Dermis blood vessel endothelial cell (primary cell): ENCODE results near the gene TIMM23. TPM values are rescaled to one million over a fixed set of nuclear protein-coding genes. Genes with fewer than 3 reads are reported as not detected.
"Not testable (repeated sequence)": the region's sequence is repeated elsewhere in the genome, so short reads cannot be mapped to it uniquely, and the experiment has no call there.

ENCODE experiments used
- DNase-seq: peaks from one replicate; pipeline ENCODE4 v3.0.0; 2010
- total RNA-seq: library from RNA; depleted of rRNA; stranded (reverse); fragments of >200 nt; gene quantifications from 2 replicates; pipeline ENCODE4 v1.2.3, GENCODE V29; 2014

Gene TIMM23, protein sequence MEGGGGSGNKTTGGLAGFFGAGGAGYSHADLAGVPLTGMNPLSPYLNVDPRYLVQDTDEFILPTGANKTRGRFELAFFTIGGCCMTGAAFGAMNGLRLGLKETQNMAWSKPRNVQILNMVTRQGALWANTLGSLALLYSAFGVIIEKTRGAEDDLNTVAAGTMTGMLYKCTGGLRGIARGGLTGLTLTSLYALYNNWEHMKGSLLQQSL
- 71.5 and 73.8 TPM in 2 replicates for total RNA-seq

DNA sequence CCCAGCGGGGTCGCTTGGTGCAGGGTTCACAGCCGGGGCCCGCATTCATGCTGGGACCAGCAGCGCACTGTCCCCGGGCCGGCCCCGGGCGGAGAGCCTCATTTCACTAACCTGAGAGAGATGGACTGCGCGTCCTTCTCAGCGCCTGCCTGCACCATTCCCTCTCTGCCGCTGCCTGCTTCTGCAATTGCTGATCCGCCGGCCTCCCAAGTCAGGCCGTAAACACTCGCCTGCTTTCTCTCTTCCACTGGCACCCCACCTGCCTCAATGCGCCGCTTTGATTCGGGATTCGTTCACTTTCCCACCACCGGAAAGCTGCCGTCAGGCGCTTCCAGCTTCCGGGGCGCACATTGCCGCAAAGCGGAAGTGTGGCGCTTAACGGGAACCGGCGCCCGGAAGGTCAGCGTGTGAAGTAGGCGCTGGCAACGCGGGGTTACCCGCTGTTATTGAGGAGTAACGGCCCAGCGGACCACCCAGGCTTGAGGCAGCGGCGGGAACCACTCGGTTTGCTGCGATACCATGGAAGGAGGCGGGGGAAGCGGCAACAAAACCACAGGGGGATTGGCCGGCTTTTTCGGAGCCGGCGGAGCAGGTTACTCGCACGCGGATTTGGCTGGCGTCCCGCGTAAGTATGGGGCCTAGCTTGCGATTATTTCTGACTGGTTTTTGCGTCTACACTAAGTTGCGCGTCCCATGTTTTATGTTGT, at the start of gene TIMM23:
Gene TIMM23, plus strand, starts transcription at position 384 of the 707 bp plus-strand sequence. Its CDS starts 136 bp downstream, at position 520.
- DNase-seq = peak; percentile 88

DNA sequence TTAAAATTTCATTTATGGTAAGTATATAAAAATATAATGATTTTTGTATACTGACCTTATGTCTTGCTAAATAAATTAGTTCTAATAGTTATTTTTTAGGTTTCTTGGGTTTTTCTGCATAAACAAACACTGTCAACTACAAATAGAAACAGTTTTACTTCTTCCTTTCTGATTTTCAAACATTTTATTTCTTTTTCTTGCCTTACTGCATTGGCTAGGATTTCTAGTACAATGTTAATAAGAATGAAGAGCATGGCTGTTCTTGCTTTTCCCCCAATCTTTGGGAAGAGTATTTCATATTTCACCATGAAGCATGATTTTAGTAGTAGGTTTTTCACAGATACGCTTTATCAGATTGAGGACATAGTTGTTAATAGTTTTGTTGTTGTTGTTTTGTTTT, 45.5 kb upstream of the TIMM23 start:
- DNase-seq = not testable (repeated sequence)

DNA sequence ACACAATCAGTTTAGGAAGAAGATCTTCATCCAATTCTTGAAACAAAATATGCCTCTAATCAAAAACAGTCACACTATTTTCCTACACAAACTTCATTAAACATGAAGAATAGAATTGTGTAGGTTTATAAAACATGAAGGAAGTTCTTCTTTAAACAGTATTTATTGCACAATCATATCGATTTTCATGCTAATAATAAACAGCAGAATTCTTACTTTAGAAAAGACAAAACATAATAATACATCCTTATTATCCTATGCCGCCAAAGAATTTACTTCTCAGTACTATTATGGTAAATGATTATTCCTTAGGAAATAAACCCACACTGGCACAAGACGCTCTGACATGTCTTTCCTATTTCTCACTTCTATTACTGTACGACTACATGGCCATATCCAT, 41.0 kb upstream of the TIMM23 start:
- DNase-seq = not testable (repeated sequence)

DNA sequence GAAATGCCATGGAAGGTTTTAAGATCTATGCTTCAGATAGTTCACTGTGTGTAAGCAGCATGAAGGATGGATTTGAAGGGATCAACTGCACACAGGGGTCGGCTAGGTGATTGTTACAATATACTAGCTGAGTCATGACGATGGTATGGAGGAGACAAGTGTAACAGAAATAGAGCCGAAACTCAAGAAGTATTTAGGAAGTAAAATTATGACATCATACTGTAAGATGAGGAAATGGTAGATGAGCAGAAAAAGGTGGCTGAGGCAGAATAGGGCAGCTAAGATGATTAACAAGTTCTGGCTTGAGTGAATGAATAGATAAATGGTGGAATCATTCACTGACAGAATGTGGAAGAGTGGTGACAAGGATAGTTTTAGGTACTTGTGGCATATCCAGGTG, 37.5 kb upstream of the TIMM23 start:
- not testable (repeated sequence) for DNase-seq

DNA sequence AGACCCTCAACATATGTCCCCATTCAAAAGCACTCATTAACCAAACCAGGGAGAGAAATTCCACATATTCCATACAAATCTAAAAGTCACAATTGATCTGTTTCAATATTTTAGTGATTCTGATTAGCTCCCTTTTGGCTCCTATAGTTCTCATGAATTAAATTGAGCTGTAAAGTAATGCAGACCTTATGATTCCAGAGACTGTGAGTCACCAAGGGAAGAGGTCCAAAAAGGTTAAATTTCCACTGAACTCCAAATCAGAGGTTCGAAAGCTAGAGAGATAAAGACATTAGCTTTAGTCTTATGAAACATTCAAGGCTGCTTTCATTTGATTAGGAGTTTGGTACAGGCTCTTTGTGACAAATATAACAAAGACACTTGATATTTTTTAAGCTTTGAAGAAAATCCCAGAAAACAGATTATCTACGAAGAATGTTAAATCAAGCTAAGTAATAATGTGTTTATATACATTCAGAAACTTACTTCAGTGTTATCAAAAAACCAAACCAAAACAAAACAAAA, 33.1 kb upstream of the TIMM23 start:
- not testable (repeated sequence) for DNase-seq

DNA sequence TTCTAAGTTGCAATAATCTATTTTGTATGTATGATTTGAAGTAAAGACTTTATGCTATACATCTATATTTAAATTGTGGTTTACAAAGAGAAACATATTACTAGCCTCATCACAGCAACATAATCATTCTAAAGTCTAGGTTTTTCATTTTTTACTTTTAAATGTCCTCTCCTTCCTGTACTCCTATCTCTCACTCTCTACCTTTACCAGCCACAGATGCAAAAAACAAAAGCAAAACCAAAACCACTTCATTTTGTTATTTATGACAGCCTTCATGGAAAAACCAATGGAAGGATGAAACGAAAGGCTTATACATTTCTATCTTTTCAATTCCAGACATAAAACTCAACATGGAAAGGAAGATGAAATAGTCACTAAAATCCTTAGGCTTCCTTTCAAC, 31.1 kb upstream of the TIMM23 start:
- DNase-seq = not testable (repeated sequence)

DNA sequence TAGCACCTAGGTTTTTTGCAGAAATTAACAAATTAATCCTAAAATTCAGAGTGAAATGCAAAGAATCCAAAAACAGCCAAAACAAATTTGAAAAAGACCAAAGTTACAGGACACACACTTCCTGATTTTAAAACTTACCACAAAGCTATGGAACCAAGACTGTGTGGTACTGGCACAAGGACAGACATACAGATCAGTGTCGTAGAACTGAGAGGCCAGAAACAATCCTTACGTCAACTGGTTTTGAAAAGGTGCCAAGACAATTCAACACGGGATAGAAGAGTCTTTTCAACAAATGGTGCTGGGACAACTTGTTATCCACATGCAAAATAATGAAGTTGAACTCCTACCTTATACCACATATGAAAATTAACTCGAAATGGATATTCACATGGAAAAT, 26.8 kb upstream of the TIMM23 start:
- not testable (repeated sequence) for DNase-seq

DNA sequence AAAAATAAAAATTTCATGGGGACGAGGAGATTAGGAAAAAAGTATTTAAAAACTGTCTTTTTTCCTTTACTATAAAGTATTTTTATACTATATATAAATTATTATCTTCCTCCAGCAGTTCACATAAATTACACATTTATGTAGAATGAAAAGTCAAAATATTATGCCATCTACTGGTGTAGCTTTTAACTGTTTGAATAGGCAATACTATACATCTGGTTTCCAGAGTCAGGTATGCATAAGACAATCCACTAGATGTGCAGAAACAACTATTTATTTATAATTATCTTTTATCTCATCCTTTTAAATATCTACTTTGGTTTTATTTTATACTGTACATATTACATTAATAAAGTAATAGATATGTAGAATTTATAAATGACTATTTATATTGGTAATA, 24.9 kb upstream of the TIMM23 start:
- DNase-seq = not testable (repeated sequence)

DNA sequence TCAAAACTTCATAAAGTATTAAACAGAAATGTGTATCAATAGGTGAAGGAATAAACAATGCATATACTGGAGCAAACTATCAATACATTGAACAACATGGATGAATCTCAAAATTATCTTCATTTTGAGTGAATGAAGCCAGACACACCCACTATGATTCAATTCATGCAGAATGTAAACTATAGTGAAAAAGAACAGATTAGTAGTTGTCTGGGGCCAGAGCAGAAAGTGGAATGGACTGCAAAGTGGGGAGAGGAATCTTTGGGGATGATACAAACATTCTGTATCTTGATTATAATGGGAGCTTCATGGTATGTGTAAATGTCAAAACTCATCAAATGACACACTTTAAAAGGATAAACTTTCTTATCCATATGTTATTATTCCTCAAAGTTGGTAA, 23.5 kb upstream of the TIMM23 start:
- not testable (repeated sequence) for DNase-seq

DNA sequence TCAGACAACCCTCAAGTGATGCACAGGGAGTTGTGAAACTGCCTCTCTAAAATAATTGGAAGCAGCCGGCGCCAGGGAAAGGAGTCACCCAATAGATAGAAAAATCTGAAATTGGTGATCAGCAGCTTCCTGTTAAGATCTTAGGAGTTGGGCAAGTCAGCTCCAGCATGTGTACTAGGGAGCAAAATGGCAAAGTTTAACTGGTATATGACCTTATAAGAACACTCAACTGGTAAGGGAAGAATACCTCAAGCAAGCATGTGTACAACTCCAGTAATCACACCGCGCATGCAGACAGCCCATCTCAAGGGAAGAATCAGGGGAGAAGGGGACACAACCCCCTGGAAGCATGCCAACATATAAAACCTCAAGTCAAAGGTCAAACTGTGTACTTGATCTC, 17.9 kb upstream of the TIMM23 start:
- DNase-seq = not testable (repeated sequence)

DNA sequence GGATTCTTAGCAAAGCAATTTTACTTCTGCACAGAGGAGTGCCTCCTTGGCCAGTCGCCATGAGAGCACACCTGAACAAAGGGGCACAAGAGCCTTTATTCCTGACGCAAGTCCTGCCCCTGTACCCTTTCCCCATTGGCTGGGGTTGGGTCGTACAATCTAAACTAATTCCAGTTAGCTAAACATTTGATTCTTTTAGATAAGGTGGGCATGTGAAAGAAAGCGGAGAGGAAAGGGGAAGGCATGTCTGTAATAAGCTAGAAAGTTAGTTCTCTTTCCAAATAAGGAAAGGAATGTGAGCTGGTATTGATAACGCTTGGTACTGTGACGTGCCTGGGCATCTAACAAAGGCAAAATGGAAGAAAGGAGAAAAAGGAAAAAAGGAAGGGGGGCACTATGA, 15.7 kb upstream of the TIMM23 start:
- DNase-seq = not testable (repeated sequence)

DNA sequence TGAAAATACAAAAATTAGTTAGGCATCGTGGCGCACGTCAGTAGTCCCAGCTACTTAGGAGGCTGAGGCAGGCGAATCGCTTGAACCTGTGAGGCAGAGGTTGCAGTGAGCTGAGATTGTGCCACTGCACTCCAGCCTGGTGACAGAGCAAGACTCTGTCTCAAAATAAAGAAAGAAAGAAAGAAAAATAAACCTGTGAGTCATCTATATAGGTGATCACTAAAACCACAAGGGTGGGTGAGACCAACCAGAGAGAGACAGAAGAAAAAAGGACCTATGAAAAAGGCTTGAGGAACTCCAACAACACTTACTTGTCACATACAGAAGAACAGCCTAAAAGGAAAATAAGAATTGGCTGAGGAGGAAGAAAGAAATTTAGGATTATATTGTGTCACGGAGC, 14.4 kb upstream of the TIMM23 start:
- DNase-seq = not testable (repeated sequence)

DNA sequence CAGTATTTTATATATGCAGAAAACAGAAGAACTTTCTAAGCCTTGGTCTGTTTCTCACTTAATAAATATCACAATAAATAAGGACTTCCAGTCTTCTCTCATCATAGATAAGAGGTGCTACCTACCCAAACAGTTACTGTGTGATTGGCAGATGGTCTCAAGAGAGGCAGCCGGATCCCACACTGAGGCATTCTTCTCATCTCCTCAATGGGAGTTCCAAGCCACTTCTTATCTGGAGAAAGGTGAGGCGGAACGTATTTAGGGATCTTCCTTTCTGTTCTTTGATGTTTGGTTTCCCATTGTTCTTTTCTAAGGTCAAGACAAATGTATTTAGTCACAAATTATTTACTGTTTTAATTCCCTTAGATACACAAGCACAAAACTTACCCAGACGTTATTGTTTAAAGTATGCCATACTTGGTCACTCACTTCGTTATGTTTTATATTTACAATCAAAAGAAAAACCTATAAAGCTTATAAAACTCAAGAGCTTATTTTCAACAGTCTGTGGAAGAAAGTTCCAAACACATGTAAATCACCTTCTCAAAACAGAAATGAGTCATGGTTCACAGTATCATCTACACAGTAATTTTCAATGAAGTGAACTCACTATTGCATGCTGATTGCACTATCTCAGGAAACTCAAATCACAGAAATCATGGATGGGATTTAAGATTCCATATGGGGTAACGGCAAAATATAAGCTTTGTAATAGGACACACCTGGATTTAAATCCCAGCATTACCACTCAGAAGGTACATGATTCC, 9.4 kb upstream of the TIMM23 start:
- not testable (repeated sequence) for DNase-seq

DNA sequence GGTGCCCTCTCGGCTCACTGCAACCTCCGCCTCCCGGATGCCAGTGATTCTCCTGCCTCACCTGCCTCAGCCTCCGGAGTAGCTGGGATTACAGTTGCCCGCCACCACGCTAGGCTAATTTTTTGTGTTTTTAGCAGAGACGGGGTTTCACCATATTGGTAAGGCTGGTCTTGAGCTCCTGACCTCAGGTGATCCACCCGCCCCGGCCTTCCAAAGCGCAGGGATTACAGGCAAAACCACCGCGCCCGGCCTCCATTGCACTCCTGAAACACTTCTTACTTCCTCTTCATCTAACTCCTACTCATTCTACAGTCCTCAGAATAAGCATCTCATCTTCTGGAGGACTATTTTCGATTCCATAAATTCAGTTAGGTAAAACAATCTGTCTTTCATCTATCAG, 1.3 kb upstream of the TIMM23 start:
- not testable (repeated sequence) for DNase-seq

DNA sequence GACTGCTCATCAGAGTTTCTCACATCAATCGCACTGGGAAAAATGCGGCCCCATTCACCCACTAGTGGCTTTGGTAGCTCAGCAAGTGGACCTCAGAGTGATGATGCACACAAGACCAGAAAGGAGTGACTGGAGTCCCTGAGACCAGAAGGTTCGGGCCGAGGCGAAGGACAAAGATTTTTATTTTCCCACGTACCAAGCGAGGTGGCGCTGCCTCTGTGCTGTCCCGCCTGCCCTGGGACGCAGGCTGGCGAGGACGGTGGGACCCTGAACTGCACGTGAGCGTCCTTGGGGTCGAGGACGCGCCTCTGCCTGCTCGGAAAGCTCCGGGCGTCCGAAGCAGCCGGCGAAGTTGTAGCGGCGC, 565 bp upstream of the TIMM23 start:
- DNase-seq = peak; percentile 36

DNA sequence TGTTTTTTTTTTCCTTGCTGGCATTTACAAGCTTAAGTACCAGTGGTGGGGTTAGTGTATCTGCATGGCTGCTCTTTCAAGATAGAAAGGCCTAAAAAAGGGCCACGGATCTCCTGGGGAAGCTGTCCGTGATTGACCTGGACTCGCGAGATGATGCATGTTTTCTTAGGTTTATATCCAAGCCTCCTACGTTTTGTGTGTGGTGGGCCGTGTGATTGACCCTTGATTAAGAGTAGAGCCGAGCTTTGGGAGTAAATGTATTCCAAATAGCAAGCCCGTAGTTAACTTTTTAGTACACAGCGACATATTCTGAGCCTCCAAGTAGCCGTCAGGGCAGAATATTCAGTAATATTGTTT, 502 bp downstream of the TIMM23 start:
- peak; percentile 42 for DNase-seq

DNA sequence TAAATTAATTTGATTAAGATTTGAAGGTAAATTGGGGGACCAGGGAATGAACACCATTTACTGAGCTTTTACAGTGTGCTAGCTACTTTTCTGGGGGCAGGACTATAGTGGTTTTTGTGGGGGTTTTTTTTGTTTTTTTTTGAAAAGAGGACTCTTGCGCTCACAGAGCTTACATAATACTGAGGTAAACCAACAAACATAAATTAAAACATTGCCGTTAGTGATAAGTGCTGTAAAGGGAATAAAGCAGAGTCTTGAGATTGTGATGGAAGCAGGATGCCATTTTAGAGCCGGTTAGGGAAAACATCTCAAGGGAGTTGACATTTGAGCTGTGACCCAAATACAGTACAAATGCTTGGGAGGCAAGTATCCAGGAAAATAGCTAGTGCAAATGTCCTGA, 1.8 kb downstream of the TIMM23 start:
- DNase-seq = not testable (repeated sequence)

DNA sequence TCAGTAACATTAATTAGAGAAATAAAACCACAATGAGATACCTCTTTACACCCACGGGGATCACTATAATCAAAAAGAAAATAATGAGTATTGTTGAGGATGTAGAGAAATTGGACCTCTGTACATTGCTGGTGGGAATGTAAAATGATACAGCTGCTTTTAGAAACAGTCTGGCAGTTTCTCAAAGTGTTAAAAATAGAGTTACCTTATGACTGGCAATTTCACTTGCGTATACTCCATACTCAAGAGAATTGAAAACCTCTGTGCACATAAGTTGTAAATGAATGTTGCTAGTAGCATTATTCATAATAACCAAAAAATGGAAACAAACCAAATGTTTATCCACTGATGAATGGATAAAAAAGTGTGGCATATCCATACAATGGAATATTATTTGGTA, 6.3 kb downstream of the TIMM23 start:
- not testable (repeated sequence) for DNase-seq

DNA sequence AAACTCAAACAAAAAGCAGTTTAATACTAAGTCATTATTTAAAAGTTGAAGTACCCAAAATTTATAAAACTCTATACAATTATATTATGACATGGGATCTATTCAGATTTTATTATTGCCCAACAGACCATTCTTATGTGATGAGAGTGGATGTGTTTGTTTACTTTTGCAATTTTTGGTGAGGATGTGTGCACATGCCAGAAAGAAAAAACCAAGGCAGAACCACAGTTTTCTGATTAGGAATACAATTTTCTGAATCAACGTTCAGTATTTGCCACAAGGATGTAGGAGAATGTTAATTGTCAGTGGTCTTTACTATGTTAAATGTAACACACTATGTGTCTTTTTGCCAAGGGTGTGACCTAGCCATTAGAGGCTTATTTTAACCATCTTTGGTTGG, 9.1 kb downstream of the TIMM23 start:
- DNase-seq = not testable (repeated sequence)

DNA sequence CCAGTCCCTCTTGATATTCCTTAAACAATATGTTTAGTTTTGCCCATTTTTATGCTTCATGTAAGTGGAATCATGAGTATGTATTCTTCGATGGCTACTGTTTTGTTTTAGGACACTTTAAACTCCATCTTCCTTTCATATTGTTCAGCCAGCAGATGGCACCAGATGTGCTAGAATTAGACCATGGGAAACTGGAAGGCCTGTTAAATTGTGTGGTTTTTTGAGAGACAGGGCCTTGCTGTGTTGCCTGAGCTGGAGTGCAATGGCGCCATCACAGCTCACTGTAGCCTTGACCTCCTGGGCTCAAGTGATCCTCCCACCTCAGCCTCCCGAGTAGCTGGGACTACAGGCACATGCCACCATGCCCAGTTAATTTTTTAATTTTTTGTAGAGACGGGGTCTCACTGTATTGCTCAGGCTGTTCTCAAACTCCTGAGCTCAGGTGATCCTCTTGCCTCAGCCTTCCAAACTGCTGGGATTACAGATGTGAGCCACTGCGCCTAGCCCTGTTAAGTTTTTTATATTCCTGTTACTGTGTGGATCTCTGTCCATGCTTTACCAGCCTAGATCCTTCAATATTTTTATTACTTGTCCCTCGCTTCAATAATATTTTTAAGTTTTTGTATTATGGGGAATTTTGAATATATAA, 11.4 kb downstream of the TIMM23 start:
- peak; percentile 76 for DNase-seq

DNA sequence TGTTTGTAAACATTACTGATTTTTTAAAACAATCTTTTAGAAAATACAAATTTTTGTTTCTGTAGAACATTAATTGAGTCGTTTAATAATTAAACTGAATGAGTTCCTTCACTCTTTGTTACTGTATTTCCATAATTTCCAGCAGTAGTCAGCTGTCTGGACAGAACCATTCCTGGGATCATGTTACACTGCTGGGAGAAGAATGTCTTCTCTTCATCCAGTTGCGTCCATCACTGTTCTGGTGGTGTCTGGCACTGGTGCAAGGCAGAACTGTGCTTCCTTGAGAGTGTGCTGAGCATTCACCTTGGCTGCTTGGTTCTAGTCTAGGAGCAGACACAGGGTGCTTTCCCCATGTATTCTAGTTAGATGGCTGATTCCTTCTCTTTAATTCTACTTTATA, 12.2 kb downstream of the TIMM23 start:
- not testable (repeated sequence) for DNase-seq

DNA sequence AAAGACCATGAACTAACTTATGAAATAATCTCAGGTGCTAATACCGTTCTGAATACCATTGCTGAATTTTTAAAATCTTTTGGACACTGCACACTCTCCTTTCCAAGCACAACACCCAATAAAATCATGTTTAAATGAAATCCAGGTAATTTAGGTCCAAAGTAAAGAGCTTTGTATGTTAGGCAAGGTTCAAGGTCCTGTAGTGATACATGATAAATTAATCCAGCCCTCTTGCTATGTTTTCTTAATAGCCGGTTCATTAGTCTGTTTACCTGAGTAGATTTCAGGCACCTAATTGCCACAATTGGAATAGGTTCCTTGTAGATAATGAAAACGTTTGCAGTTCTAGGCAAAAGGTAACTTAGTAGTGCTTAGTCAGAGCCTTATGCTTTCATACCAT, 13.3 kb downstream of the TIMM23 start:
- DNase-seq = not testable (repeated sequence)

DNA sequence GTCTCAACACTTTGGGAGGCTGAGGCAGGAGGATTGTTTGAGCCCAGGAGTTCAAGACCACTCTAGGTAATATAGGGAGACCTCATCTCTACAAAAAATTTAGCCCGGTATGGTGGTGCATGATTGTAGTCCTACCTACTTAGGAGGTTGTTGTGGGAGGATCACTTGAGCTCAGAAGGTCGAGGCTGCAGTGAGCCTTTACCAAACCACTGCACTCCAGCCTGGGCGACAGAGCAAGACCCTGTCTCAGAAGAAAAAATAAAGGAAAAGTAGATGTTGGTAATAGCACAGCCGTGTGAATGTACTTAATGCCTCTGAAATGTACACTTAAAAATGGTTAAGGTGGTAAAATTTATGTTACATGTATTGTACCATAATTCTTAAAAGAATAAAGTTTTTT, 25.3 kb downstream of the TIMM23 start:
- DNase-seq = no peak
